OCI-LY1 (cell line): ENCODE measurements around the gene SLC35A3.

Experiments used
- H2AFZ ChIP-seq: fragments of 200-600 bp; sonication (generic), shearing (Covaris generic); 2 replicates; pipeline ENCODE4 v1.6.0; 2014; ENCODE audit warnings: antibody characterized with exemption, mild to moderate bottlenecking, low read length
- H3F3A ChIP-seq: fragments of 200-600 bp; sonication (generic), shearing (Covaris generic); 2 replicates; pipeline ENCODE4 v1.6.0; 2014; ENCODE audit warnings: mild to moderate bottlenecking, antibody characterized with exemption, low read length, moderate library complexity; ENCODE audit not compliant: insufficient read depth
- H3K27ac ChIP-seq: fragments of 200-600 bp; sonication (generic); 2 replicates; pipeline ENCODE4 v1.5.1; 2014; ENCODE audit warnings: low read length, mixed run types, mild to moderate bottlenecking, low read depth; ENCODE audit not compliant: poor library complexity, severe bottlenecking
- H3K27me3 ChIP-seq: fragments of 200-600 bp; sonication (generic); 2 replicates; pipeline ENCODE4 v1.6.0; 2014; ENCODE audit warnings: antibody characterized with exemption, mild to moderate bottlenecking, low read length, moderate library complexity; ENCODE audit not compliant: insufficient read depth
- H3K36me3 ChIP-seq: fragments of 200-600 bp; sonication (generic); 2 replicates; pipeline ENCODE4 v1.6.1; 2014; ENCODE audit warnings: mild to moderate bottlenecking, antibody characterized with exemption, low read length, moderate library complexity, mixed read lengths; ENCODE audit not compliant: insufficient read depth
- H3K4me1 ChIP-seq: fragments of 200-600 bp; sonication (generic); 2 replicates; pipeline ENCODE4 v1.5.1; 2014; ENCODE audit warnings: mild to moderate bottlenecking, low read length, moderate library complexity; ENCODE audit not compliant: insufficient read depth, severe bottlenecking
- H3K4me2 ChIP-seq: fragments of 200-600 bp; sonication (generic), shearing (Covaris generic); 2 replicates; pipeline ENCODE4 v1.6.1; 2014; ENCODE audit warnings: low read length
- H3K4me3 ChIP-seq: fragments of 200-600 bp; sonication (generic); 2 replicates; pipeline ENCODE4 v1.5.1; 2014; ENCODE audit warnings: low read length, low read depth, mild to moderate bottlenecking, mixed read lengths; ENCODE audit not compliant: poor library complexity, severe bottlenecking
- H3K79me2 ChIP-seq: fragments of 200-600 bp; shearing (Covaris generic); 2 replicates; pipeline ENCODE4 v1.6.1; 2016; ENCODE audit warnings: mixed run types, low read length, mixed read lengths; ENCODE audit not compliant: insufficient read depth
- H3K9ac ChIP-seq: fragments of 200-600 bp; sonication (generic), shearing (Covaris generic); 2 replicates; pipeline ENCODE4 v1.6.1; 2014; ENCODE audit warnings: mild to moderate bottlenecking, low read length, mixed read lengths
- H3K9me2 ChIP-seq: fragments of 200-600 bp; sonication (generic), shearing (Covaris generic); 2 replicates; pipeline ENCODE4 v1.6.1; 2014; ENCODE audit warnings: low read depth, mild to moderate bottlenecking, low read length, mixed read lengths
- H3K9me3 ChIP-seq: fragments of 200-600 bp; shearing (Covaris generic); 2 replicates; pipeline ENCODE4 v1.6.1; 2014; ENCODE audit warnings: low read length, mixed read lengths
- H4K20me1 ChIP-seq: fragments of 200-600 bp; sonication (generic), shearing (Covaris generic); 2 replicates; pipeline ENCODE4 v1.6.0; 2016; ENCODE audit warnings: mild to moderate bottlenecking, low read length; ENCODE audit not compliant: insufficient read depth
- CTCF ChIP-seq: fragments of 200-600 bp; sonication (generic), shearing (Covaris generic); IDR thresholded peaks from 2 replicates; pipeline ENCODE4 v1.5.1; 2017; ENCODE audit warnings: mild to moderate bottlenecking, antibody characterized with exemption, low read length, moderate library complexity, mixed read lengths
- EZH2 ChIP-seq: fragments of 200-600 bp; sonication (generic), shearing (Covaris generic); IDR thresholded peaks from 2 replicates; pipeline ENCODE4 v1.8.0; 2017; ENCODE audit warnings: borderline replicate concordance, mixed run types, mild to moderate bottlenecking, antibody characterized with exemption, low read length, moderate library complexity, mixed read lengths

The SLC35A3 gene

GRCh38 chr1:99996951-99997350 is 27.2 kb downstream of the SLC35A3 start:
- no peak overlapping the region for H2AFZ ChIP-seq
- no peak overlapping the region for H3K4me3 ChIP-seq
- no peak overlapping the region for H3K27ac ChIP-seq
- no peaks in the 10 kb centered on the region for H3K27me3 ChIP-seq
- H3K9me3 ChIP-seq: no peaks in the 10 kb centered on the region
- TF ChIP-seq CTCF (no peak), EZH2 (no peak)
- H4K20me1 ChIP-seq: no peaks in the 10 kb centered on the region
- H3K79me2 ChIP-seq: no peaks in the 10 kb centered on the region
- H3K4me2 ChIP-seq: no peak overlapping the region
- H3K4me1 ChIP-seq: no peaks in the 10 kb centered on the region
- no peak overlapping the region for H3K9ac ChIP-seq
- H3K36me3 ChIP-seq: peaks cover 19% of the 10 kb centered on the region
- H3K9me2 ChIP-seq: no peaks in the 10 kb centered on the region
- H3F3A ChIP-seq: no peaks in the 10 kb centered on the region

- Histone ChIP-seq H3K36me3 (peaks cover 14% of the 10 kb centered on the region), H3K79me2 (no peaks in the 10 kb centered on the region)
- TF ChIP-seq EZH2: no peak
- no peak for TF ChIP-seq CTCF
These were observed 31.7 kb downstream of the SLC35A3 start for GRCh38 chr1:100001462-100001861.

GRCh38 chr1:100005424-100005823 is 35.6 kb downstream of the SLC35A3 start:
- no peaks in the 10 kb centered on the region for H3K79me2 ChIP-seq
- 0 out of 2 replicates have a peak, but pooled peaks cover 2% of the 10 kb centered on the region for H3K9me3 ChIP-seq
- no peaks in the 10 kb centered on the region for H3K9me2 ChIP-seq
- H3K36me3 ChIP-seq: peaks cover 22% of the 10 kb centered on the region
- H3K27me3 ChIP-seq: no peaks in the 10 kb centered on the region
- H3K9ac ChIP-seq: no peak overlapping the region
- TF ChIP-seq EZH2 (no peak), CTCF (no peak)
- no peak overlapping the region for H3K4me3 ChIP-seq
- H3K4me2 ChIP-seq: no peak overlapping the region
- H2AFZ ChIP-seq: no peak overlapping the region
- no peaks in the 10 kb centered on the region for H3F3A ChIP-seq
- no peaks in the 10 kb centered on the region for H3K4me1 ChIP-seq
- no peaks in the 10 kb centered on the region for H4K20me1 ChIP-seq
- H3K27ac ChIP-seq: no peak overlapping the region

More at GRCh38 chr1:100001462-100001861, 31.7 kb downstream of the SLC35A3 start:
- 0 out of 2 replicates have a peak, but pooled peaks cover 2% of the 10 kb centered on the region for H3K9me3 ChIP-seq
- no peak overlapping the region for H3K9ac ChIP-seq
- no peaks in the 10 kb centered on the region for H3F3A ChIP-seq
- no peaks in the 10 kb centered on the region for H3K4me1 ChIP-seq
- H3K9me2 ChIP-seq: no peaks in the 10 kb centered on the region
- no peak overlapping the region for H3K4me3 ChIP-seq
- no peaks in the 10 kb centered on the region for H3K27me3 ChIP-seq
- H4K20me1 ChIP-seq: no peaks in the 10 kb centered on the region
- no peak overlapping the region for H2AFZ ChIP-seq
- no peak overlapping the region for H3K4me2 ChIP-seq
- H3K27ac ChIP-seq: no peak overlapping the region
